PC-9 (cell line): Measurements from ENCODE around the gene KAT6B. TPM values are rescaled to one million over a fixed set of nuclear protein-coding genes. Genes with fewer than 3 reads are reported as not detected.

Experiments used
- BruUV-seq: library from RNA; stranded (reverse); fragments of 400-500 nt; replicated peaks from 2 replicates; lab custom pipeline; 2021; lab: Mats Ljungman, UMichigan
- CTCF ChIA-PET: fragments of 300-600 bp; sonication (Branson Sonifier 250); formaldehyde crosslinking; loops from one replicate; lab custom pipeline; 2022; ENCODE audit warnings: antibody characterized with exemption; lab: Charles Lee
- POLR2A ChIA-PET: fragments of 300-600 bp; sonication (Branson Sonifier 250); formaldehyde crosslinking; loops from one replicate; lab custom pipeline; 2022; ENCODE audit warnings: antibody characterized with exemption; ENCODE audit not compliant: unreplicated experiment; lab: Charles Lee
- DNase-seq, 2 experiments: peaks; one replicate each; pipeline versions ENCODE4 v3.0.0 to v3.0.0-alpha.2; 2015 to 2022; ENCODE audit warnings: mixed read lengths in 1 of 2
- H2AFZ ChIP-seq: fragments of 200-600 bp; sonication (generic); 2 replicates; pipeline ENCODE4 v1.8.1; 2017; ENCODE audit warnings: antibody characterized with exemption
- H3F3A ChIP-seq: fragments of 200-600 bp; sonication (generic); 2 replicates; pipeline ENCODE4 v1.8.1; 2017; ENCODE audit warnings: antibody characterized with exemption, mild to moderate bottlenecking, low read depth; ENCODE audit not compliant: insufficient read depth
- H3K27ac ChIP-seq: fragments of 200-600 bp; sonication (generic); 2 replicates; pipeline ENCODE4 v1.6.1; 2016; ENCODE audit warnings: mixed run types
- H3K27me3 ChIP-seq: fragments of 200-600 bp; sonication (generic); 2 replicates; pipeline ENCODE4 v1.6.1; 2016; ENCODE audit warnings: low read depth, mixed run types; ENCODE audit not compliant: insufficient read depth
- H3K36me3 ChIP-seq: fragments of 200-600 bp; sonication (generic); 2 replicates; pipeline ENCODE4 v1.6.1; 2016; ENCODE audit warnings: low read depth, mixed run types
- H3K4me1 ChIP-seq: fragments of 200-600 bp; sonication (generic); replicated peaks from 2 replicates; pipeline ENCODE4 v1.6.1; 2016; ENCODE audit warnings: mixed run types; ENCODE audit not compliant: insufficient read depth
- H3K4me2 ChIP-seq: fragments of 200-600 bp; sonication (generic); 2 replicates; pipeline ENCODE4 v1.6.1; 2017; ENCODE audit warnings: mixed run types
- H3K4me3 ChIP-seq: fragments of 200-600 bp; sonication (generic); 2 replicates; pipeline ENCODE4 v1.6.1; 2016; ENCODE audit warnings: mixed run types
- H3K79me2 ChIP-seq: fragments of 200-600 bp; sonication (generic); 2 replicates; pipeline ENCODE4 v1.6.1; 2017; ENCODE audit warnings: low read depth, mixed run types
- H3K9me2 ChIP-seq: fragments of 200-600 bp; sonication (generic); 2 replicates; pipeline ENCODE4 v1.8.1; 2017; ENCODE audit warnings: mild to moderate bottlenecking; ENCODE audit not compliant: insufficient read depth
- H3K9me3 ChIP-seq: fragments of 200-600 bp; sonication (generic); 2 replicates; pipeline ENCODE4 v1.8.1; 2016; ENCODE audit warnings: low read depth; ENCODE audit not compliant: insufficient read depth
- H4K20me1 ChIP-seq: fragments of 200-600 bp; sonication (generic); 2 replicates; pipeline ENCODE4 v1.8.1; 2017; ENCODE audit not compliant: insufficient read depth
- CTCF ChIP-seq: fragments of 200-600 bp; sonication (generic); conservative IDR thresholded peaks from 2 replicates; pipeline ENCODE4 v1.6.1; 2017; ENCODE audit warnings: mixed run types, antibody characterized with exemption, mild to moderate bottlenecking, moderate library complexity
- EZH2 ChIP-seq: fragments of 200-600 bp; sonication (generic); IDR thresholded peaks from 2 replicates; pipeline ENCODE4 v1.8.0; 2017; ENCODE audit warnings: antibody characterized with exemption, low read depth
- intact Hi-C: fragments of 100-400 bp; cut with micrococcal nuclease; formaldehyde crosslinking; loops from one replicate; pipeline ENCODE4 v1.10.0; 2022; ENCODE audit not compliant: unreplicated experiment
- total RNA-seq: library from RNA; stranded (reverse); gene quantifications from 2 replicates; pipeline ENCODE4 v1.2.3, GENCODE V29; 2021

The KAT6B gene
- total RNA-seq, 1 experiment from 2014 or later = 30.9 TPM

GRCh38 chr10:74928742-74929191, 102.4 kb downstream of the KAT6B start:
- no peaks in the 10 kb centered on the region for H3K9me3 ChIP-seq
- H3K4me1 ChIP-seq = peaks cover 54% of the 10 kb centered on the region
- H3K79me2 ChIP-seq = peaks cover 39% of the 10 kb centered on the region
- no peak for DNase-seq
- TF ChIP-seq CTCF (no peak), EZH2 (no peak)
- no peak overlapping the region for H3K4me3 ChIP-seq
- H3K27me3 ChIP-seq = no peaks in the 10 kb centered on the region
- intact Hi-C loops = no loop called here
- no peaks in the 10 kb centered on the region for H3K36me3 ChIP-seq
- peaks cover 16% of the 10 kb centered on the region for H3F3A ChIP-seq
- no peak overlapping the region for H2AFZ ChIP-seq
- H3K27ac ChIP-seq = no peak overlapping the region
- BruUV-seq = no TSS peak
- no peaks in the 10 kb centered on the region for H4K20me1 ChIP-seq
- no peak overlapping the region for H3K4me2 ChIP-seq
- ChIA-PET POLR2A (interaction anchor here (0.6 kb wide), 1 partner anchor 998 kb away, joined by 4 read pairs; no protein-coding TSS in a partner anchor), CTCF (interaction anchor here (0.6 kb wide), 1 partner anchor 48 kb away, joined by 3 read pairs; no protein-coding TSS in a partner anchor)
- no peaks in the 10 kb centered on the region for H3K9me2 ChIP-seq

- Histone ChIP-seq H3K79me2 (peaks cover 37% of the 10 kb centered on the region), H2AFZ (no peak overlapping the region)
- DNase-seq = no peak
Observed at GRCh38 chr10:74929197-74929596, 102.8 kb downstream of the KAT6B start.

DNA sequence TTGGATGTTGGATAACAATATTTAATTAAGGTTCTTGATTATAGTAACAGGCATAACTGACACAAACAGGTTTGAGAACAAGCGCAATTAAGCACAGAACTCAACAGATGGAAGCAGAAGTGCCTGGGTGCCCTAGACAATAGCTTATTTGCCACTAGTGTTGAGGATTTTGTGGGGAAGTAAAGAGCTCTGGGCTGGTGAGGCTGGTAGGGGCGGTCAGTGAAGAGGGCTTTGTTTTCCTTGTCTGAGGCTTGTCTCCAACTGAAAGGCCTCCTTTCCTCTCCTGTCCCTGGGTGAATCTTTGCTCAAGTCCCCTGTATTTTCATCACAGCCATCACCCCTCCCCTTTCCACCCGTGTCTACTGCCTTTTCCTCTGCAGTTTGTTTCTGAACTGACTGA, 104.6 kb downstream of the KAT6B start:
- no TSS peak for BruUV-seq
- no peak overlapping the region for H3K27ac ChIP-seq
- ChIA-PET CTCF (interaction anchor here (0.6 kb wide), 1 partner anchor 141 kb away, joined by 7 read pairs; no protein-coding TSS in a partner anchor), POLR2A (interaction anchor here (0.6 kb wide), 2 partner anchors 11 to 329 kb away, joined by 4 to 8 read pairs; no protein-coding TSS in a partner anchor)
- peaks cover 32% of the 10 kb centered on the region for H3K4me1 ChIP-seq
- peaks cover 27% of the 10 kb centered on the region for H3K79me2 ChIP-seq
- H3K4me3 ChIP-seq = no peak overlapping the region
- no peak overlapping the region for H2AFZ ChIP-seq
- H4K20me1 ChIP-seq = no peaks in the 10 kb centered on the region
- no peak overlapping the region for H3K4me2 ChIP-seq
- no peaks in the 10 kb centered on the region for H3K9me2 ChIP-seq
- no peaks in the 10 kb centered on the region for H3K27me3 ChIP-seq
- no peak for DNase-seq
- intact Hi-C loops = no loop called here
- no peaks in the 10 kb centered on the region for H3K36me3 ChIP-seq
- no peaks in the 10 kb centered on the region for H3K9me3 ChIP-seq
- TF ChIP-seq CTCF (no peak), EZH2 (no peak)
- H3F3A ChIP-seq = no peaks in the 10 kb centered on the region

More at GRCh38 chr10:74929197-74929596, 102.8 kb downstream of the KAT6B start:
- no peaks in the 10 kb centered on the region for H3K36me3 ChIP-seq
- BruUV-seq = no TSS peak
- H3K4me1 ChIP-seq = peaks cover 50% of the 10 kb centered on the region
- no peaks in the 10 kb centered on the region for H3K9me2 ChIP-seq
- no peak for TF ChIP-seq EZH2
- no peak for TF ChIP-seq CTCF
- POLR2A ChIA-PET = no interaction called here
- H3K27ac ChIP-seq = no peak overlapping the region
- no peaks in the 10 kb centered on the region for H3K27me3 ChIP-seq
- intact Hi-C loops = no loop called here
- no peaks in the 10 kb centered on the region for H4K20me1 ChIP-seq
- no peak overlapping the region for H3K4me3 ChIP-seq
- CTCF ChIA-PET = no interaction called here
- H3K9me3 ChIP-seq = no peaks in the 10 kb centered on the region
- H3F3A ChIP-seq = peaks cover 11% of the 10 kb centered on the region
- no peak overlapping the region for H3K4me2 ChIP-seq
